Posterior vena cava (tissue), 2 donors: ENCODE results near the gene PPM1A. TPM values are rescaled to one million over a fixed set of nuclear protein-coding genes. Genes with fewer than 3 reads are reported as not detected.

Experiments used
- DNase-seq: peaks from one replicate; pipeline ENCODE4 v3.0.0-alpha.2; 2020; ENCODE audit warnings: low spot score
- intact Hi-C, 2 donors: fragments of 100-400 bp; cut with DNase I; formaldehyde crosslinking; loops; one replicate each; pipeline versions ENCODE4 v1.14.1 to v1.14.2; 2022 to 2023
- total RNA-seq, 2 donors: library from RNA; stranded (reverse); fragmentation: NEBNext Ultra II Directional; extraction: Animal tissue kit (Norgen Biotek cat#: 25700); gene quantifications; one replicate each; pipeline ENCODE4 v1.2.1, GENCODE V29; 2021
- donor health status: DM: yes; HTN: yes; CAD: no.
- donor health status: DM: yes; HTN: yes; CAD: no.

The PPM1A gene
- total RNA-seq, 2 donors from 2014 or later = 45.3 to 64.2 TPM

DNA sequence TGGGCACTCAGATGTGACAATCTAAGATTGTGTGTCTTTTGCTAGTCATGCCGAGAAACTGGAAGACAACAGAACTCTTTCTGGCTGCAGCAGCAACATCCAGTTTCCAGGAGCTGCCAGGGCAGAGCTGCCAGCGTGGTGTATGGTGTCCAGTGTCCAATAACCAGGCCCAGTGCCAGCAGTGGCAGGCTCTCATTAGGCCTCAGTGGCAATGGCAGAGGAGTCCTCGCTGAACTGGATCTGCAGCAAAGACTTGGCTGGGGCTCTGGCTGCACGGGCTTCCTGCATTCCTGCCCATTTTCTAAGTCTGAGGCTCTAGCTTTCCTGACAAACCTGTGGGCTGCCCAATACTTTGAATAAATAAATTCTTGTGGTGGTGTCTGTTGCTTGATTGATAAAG lies 26.2 kb upstream of the PPM1A start:
- intact Hi-C loops = no loop called here
- no peak for DNase-seq

DNA sequence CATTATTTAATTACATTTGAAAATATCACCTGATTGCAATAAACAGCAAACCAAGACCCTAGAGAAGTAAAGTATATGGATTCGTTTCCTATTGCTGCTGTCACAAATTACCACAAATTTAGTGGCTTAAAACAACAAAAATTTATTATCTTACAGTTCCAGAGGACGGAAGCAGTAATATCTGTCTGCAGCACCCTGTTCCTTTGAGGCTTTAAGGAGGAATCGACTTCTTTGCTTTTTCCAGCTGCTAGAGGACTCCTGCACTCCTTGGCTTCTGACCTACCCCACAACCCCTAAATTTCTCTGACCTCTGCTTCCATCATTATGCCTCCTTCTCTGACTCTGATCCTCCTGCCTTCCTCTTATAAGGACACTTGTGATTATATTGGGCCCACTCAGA lies 23.8 kb upstream of the PPM1A start:
- intact Hi-C loops = no loop called here

GRCh38 chr14:60226298-60226697 lies 22.7 kb upstream of the PPM1A start:
- intact Hi-C loops = no loop called here
- DNase-seq = no peak

More for the DNA sequence above, 23.8 kb upstream of the PPM1A start:
- DNase-seq = no peak

GRCh38 chr14:60227291-60227690 lies 21.7 kb upstream of the PPM1A start:
- no peak for DNase-seq
- intact Hi-C loops = no loop called here

GRCh38 chr14:60229614-60230013 lies 19.4 kb upstream of the PPM1A start:
- DNase-seq = no peak
- intact Hi-C loops = no loop called here

DNA sequence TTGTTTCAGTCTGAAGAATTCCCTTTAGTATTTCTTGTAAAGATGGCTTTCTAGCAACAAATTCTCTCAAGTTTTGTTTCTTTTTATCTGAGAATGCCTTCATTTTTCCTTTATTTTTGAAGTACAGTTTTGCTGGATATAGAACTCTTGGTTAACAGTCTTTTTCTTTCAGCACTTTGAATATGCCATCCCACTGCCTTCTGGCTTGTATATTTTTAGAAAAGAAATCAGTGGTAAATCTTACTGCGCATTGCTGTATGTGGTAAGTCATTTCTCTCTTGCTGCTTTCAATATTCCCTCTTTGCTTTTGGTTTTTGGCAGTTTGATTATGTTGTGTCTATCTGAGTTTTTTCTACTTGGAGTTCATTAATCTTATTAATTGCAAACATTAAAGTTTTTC lies 16.8 kb upstream of the PPM1A start:
- no peak for DNase-seq
- intact Hi-C loops = no loop called here

DNA sequence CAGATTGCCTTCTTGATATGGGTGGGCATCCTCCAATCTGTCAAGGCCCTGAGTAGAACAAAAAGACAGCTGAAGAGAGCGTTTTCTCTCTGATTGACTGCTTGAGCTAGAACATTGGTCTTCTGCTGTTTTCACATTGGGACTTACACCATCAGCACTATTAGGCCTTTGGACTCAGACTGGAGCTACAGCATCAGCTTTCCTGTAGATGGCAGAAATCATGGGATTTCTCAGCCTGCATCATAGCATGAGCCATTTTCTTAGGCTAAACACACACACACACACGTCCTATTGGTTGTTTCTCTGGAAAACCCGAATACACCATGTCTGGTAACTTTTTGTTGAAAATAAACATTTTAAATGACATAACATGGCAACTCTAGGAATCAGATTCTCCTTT lies 15.8 kb upstream of the PPM1A start:
- DNase-seq = no peak
- intact Hi-C loops = no loop called here

DNA sequence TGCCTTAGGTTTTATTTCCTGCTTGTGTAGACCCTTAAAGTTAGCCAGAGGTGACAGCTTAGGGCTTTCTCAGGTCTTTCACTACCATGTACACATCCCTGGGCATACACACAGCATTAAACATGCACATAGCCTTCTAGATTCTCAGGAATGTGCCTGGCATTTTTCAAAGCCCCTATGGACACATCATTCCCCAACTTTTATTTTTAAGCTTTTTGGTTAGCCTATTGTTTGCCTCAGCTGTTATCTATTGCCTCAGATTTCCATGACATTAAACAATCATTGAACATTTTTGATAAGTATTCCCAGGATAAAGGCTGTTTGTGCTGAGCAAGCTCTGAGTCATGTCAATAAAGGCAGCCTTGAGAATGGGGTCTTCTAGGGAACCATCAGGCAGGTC lies 15.1 kb upstream of the PPM1A start:
- intact Hi-C loops = no loop called here
- no peak for DNase-seq

DNA sequence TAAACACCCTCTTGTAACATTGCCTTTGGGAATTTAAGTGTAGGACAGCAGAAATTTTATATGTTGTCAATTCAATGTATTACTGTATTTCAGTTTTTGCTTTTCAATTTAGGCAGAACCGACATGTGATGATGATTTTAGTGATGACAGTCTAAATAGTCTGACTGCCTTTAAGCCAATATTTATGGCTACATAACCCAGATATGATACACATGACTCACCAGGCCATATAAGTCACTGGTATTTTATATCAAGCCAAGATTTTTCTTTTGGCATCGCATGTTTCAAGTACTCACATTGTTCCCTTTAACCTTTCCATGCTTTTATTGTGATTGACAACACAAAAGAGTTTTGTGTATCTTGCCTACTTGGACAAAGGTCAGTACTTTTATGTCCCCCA lies 13.6 kb upstream of the PPM1A start:
- intact Hi-C loops = no loop called here

GRCh38 chr14:60238955-60239354 lies 10.1 kb upstream of the PPM1A start:
- intact Hi-C loops = no loop called here
- no peak for DNase-seq

More for the DNA sequence above, 13.6 kb upstream of the PPM1A start:
- no peak for DNase-seq

GRCh38 chr14:60240139-60240856 lies 8.7 kb upstream of the PPM1A start:
- DNase-seq = no peak
- intact Hi-C loops = no loop called here

- intact Hi-C loops = no loop called here
These were observed 7.9 kb upstream of the PPM1A start for GRCh38 chr14:60241091-60241490.

DNA sequence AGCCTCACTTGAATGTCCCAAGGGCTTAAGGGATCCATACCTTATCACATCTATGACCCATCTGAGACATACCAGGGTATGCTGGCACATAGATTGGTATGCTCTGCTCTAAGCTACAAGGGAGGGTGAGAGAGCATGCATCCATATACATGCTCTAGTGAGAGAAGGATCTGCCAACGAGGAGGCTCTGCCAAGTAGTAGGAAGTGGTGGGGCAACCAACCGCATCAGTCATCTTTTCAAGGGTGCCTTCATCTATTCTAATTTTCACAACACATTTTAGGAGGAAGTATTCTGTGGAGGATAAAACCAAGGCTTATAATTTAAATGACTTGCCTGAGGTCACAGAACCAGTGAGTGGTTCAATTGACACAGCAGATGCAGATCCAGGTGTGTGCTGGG lies 6.6 kb upstream of the PPM1A start:
- DNase-seq = no peak
- intact Hi-C loops = no loop called here

More at GRCh38 chr14:60241091-60241490, 7.9 kb upstream of the PPM1A start:
- no peak for DNase-seq

- intact Hi-C loops = no loop called here
- DNase-seq = no peak
These were observed 3.4 kb upstream of the PPM1A start for GRCh38 chr14:60245380-60246177.

GRCh38 chr14:60247994-60248696 lies 876 bp upstream of the PPM1A start:
- DNase-seq = peak; percentile 95
- intact Hi-C loops = no loop called here

DNA sequence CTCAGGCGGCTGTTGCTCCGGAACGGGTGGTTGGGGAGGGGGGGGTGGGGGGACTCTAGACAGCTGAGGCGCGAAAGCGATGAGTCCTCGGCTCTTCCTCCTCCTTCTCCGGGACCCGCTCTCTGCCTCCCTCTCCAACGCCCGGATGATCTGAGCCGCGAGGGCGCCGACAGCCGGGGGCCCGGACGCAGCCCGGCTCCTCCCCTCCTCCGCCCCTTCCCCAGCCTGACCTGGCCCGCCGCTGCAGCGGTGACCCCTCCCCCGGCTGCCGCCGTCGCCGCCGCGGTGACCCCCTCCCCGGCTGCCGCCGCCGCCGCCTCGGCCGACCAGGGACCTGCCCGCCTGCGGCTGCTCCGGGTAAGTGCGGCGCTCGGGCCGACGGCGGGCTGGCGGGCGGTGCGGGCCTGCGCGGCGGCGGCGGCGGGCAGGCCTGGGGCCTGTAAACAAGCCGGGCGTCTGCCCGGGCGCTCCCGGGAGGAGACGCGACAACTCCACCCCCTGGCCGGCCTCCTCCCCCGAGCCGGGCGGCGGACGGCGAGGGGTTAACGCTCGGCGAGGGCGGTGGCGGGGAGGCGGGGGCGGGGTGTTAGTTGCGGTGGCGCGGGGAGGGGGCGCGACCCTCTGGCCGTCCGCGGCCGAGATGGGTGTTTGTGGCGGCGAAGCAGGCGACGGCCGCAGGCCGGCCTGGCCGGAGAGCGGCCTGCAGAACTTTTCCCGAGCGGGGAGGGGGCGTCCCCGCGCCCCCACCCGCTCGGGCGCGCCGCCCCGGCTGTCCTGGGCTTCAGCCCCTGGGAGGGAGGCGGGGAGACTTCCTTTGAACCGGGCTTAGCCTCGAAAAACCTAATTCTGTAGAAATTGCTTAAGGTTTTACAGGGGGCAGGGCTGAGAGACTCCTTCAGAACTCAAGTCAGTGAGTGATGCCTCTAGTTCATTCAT lies 568 bp downstream of the PPM1A start:
- peak; percentile 90 for DNase-seq
- intact Hi-C loops = no loop called here

GRCh38 chr14:60250257-60251035 lies 1.4 kb downstream of the PPM1A start:
- intact Hi-C loops = no loop called here
- no peak for DNase-seq

DNA sequence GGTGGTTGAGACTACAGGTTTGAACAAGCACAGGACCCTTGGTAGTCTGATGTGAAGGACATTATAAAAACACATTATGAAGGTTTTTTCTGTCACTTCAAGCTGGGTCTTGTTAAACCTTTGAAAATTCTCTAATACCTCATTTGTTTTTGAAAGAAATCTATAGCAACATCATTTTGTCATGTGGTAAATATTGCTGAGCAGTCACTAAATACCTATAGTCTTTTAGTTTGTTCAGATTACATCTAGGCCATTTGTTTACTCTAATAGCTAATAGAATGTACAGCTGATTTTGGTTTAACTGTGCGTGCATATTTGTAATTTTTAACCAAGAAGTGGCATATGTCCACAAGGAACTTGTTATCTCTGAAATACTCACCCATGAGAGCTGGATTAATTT lies 2.9 kb downstream of the PPM1A start:
- intact Hi-C loops = no loop called here
- DNase-seq = no peak
